A549 (cell line): ENCODE measurements around the gene TPM2. TPM values are rescaled to one million over a fixed set of nuclear protein-coding genes. Genes with fewer than 3 reads are reported as not detected.

Experiments
- ATAC-seq, 2 experiments: fragments of 200-7000 bp in 1 of 2; fragments of >200 bp in 1 of 2; cut with Nextera tagmentation in 1 of 2; cut with Tn5 transposase in 1 of 2; 3 replicates each; pipeline versions ENCODE4 v1.8.0 to v1.9.1; 2018 to 2020; ENCODE audit warnings: mild to moderate bottlenecking in 1 of 2, moderate library complexity in 1 of 2
- CTCF ChIA-PET: fragments of 300-600 bp; sonication (Branson Sonifier 250); formaldehyde crosslinking; extraction: SDS; loops from one replicate; lab custom pipeline; 2021; ENCODE audit warnings: antibody characterized with exemption, inconsistent platforms; lab: Yijun Ruan, JAX
- POLR2A ChIA-PET: fragments of 350-600 bp; formaldehyde crosslinking; extraction: SDS; loops from one replicate; lab custom pipeline; 2021; ENCODE audit warnings: antibody characterized with exemption, inconsistent platforms; lab: Yijun Ruan, JAX
- DNase-seq, 2 experiments: peaks; one replicate each; pipeline versions ENCODE4 v3.0.0 to v3.0.0-alpha.2; 2011 to 2016; ENCODE audit warnings: low read depth in 1 of 2, low spot score in 1 of 2
- FAIRE-seq: peaks from 2 replicates; lab custom pipeline; 2011; peaks lifted over from hg19 to GRCh38; lab: Jason Lieb, UNC
- H3K27ac ChIP-seq, 2 experiments: fragments of >200 bp; sonication (Bioruptor Twin); formaldehyde crosslinking; 3 replicates each; pipeline ENCODE4 v1.5.1; 2016 to 2017
- H3K4me1 ChIP-seq: fragments of >200 bp; sonication (Bioruptor Twin); formaldehyde crosslinking; 3 replicates; pipeline ENCODE4 v1.6.1; 2016
- H3K4me2 ChIP-seq: fragments of >200 bp; sonication (Bioruptor Twin); formaldehyde crosslinking; 3 replicates; pipeline ENCODE4 v1.6.1; 2016
- H3K4me3 ChIP-seq: fragments of >200 bp; sonication (Bioruptor Twin); formaldehyde crosslinking; 3 replicates; pipeline ENCODE4 v1.5.1; 2016
- H3K9me3 ChIP-seq: fragments of >200 bp; sonication (Bioruptor Twin); formaldehyde crosslinking; 3 replicates; pipeline ENCODE4 v1.6.1; 2016
- CBX8 ChIP-seq: fragments of 200-600 bp; sonication (generic); IDR thresholded peaks from 2 replicates; pipeline ENCODE4 v1.6.1; 2016
- ESRRA ChIP-seq: fragments of 150-350 bp; IDR thresholded peaks from 2 replicates; pipeline ENCODE4 v1.6.1; 2014; ENCODE audit warnings: mild to moderate bottlenecking, low read length, borderline replicate concordance
- FOSB ChIP-seq: fragments of 250-450 bp; sonication (Bioruptor Pico); IDR thresholded peaks from 2 replicates; pipeline ENCODE4 v1.5.0; 2020; ENCODE audit warnings: mild to moderate bottlenecking, moderate library complexity
- FOSL2 ChIP-seq, 2 experiments: fragments of 450-650 bp in 1 of 2; fragments of >200 bp in 1 of 2; sonication (Bioruptor Twin) in 1 of 2; formaldehyde crosslinking; IDR thresholded peaks; 2 replicates each; pipeline versions ENCODE4 v1.5.0 to v1.6.1; 2016 to 2020; ENCODE audit warnings: mild to moderate bottlenecking in 1 of 2, moderate library complexity in 1 of 2
- HES2 ChIP-seq: fragments of >200 bp; sonication (Bioruptor Twin); formaldehyde crosslinking; IDR thresholded peaks from 2 replicates; pipeline ENCODE4 v1.6.1; 2016
- HOXB5 ChIP-seq: fragments of 250-450 bp; sonication (Bioruptor Pico); IDR thresholded peaks from 2 replicates; pipeline ENCODE4 v1.5.0; 2020; ENCODE audit warnings: mild to moderate bottlenecking, moderate library complexity
- JUN ChIP-seq, 2 experiments: fragments of >200 bp; sonication (Bioruptor Twin); formaldehyde crosslinking; IDR thresholded peaks; 2 replicates in 1 of 2; 3 replicates in 1 of 2; pipeline ENCODE4 v1.6.1; 2016 to 2017
- MAFK ChIP-seq: fragments of 450-650 bp; IDR thresholded peaks from 2 replicates; pipeline ENCODE4 v1.6.1; 2014; ENCODE audit not compliant: partially characterized antibody
- MAX ChIP-seq: IDR thresholded peaks from 2 replicates; pipeline ENCODE4 v1.6.1; 2012
- MYC ChIP-seq: IDR thresholded peaks from 2 replicates; pipeline ENCODE4 v1.6.1; 2012; ENCODE audit warnings: mild to moderate bottlenecking, inconsistent platforms, low read length, improper control_type of control experiment, borderline replicate concordance
- NPAS2 ChIP-seq: fragments of 250-450 bp; sonication (Bioruptor Pico); IDR thresholded peaks from 2 replicates; pipeline ENCODE4 v1.8.0; 2022; ENCODE audit warnings: mild to moderate bottlenecking, moderate library complexity, borderline replicate concordance
- RAD21 ChIP-seq, 2 experiments: fragments of >200 bp in 1 of 2; sonication (Bioruptor Twin) in 1 of 2; formaldehyde crosslinking in 1 of 2; IDR thresholded peaks in 1 of 2; conservative IDR thresholded peaks in 1 of 2; 2 replicates in 1 of 2; 3 replicates in 1 of 2; pipeline ENCODE4 v1.6.1; 2012 to 2018; ENCODE audit warnings: inconsistent platforms in 1 of 2
- RARB ChIP-seq: fragments of 250-450 bp; sonication (Bioruptor Pico); IDR thresholded peaks from 2 replicates; pipeline ENCODE4 v1.8.0; 2021; ENCODE audit warnings: mild to moderate bottlenecking, moderate library complexity
- RNF2 ChIP-seq: fragments of 200-600 bp; sonication (generic); IDR thresholded peaks from 2 replicates; pipeline ENCODE4 v1.6.1; 2016; ENCODE audit warnings: low read depth, mild to moderate bottlenecking, antibody characterized with exemption, moderate library complexity, borderline replicate concordance
- SREBF2 ChIP-seq: fragments of 450-650 bp; IDR thresholded peaks from 2 replicates; pipeline ENCODE4 v1.6.1; 2014; ENCODE audit warnings: mild to moderate bottlenecking, moderate library complexity
- TFCP2L1 ChIP-seq: fragments of 250-450 bp; sonication (Bioruptor Pico); IDR thresholded peaks from 2 replicates; pipeline ENCODE4 v1.5.0; 2021; ENCODE audit warnings: mild to moderate bottlenecking
- TP53 ChIP-seq: fragments of 250-450 bp; sonication (Bioruptor Pico); IDR thresholded peaks from 2 replicates; pipeline ENCODE4 v1.5.0; 2021; ENCODE audit warnings: mild to moderate bottlenecking, moderate library complexity
- ZSCAN20 ChIP-seq: fragments of 250-450 bp; sonication (Bioruptor Pico); IDR thresholded peaks from 2 replicates; pipeline ENCODE4 v1.8.0; 2022; ENCODE audit warnings: mild to moderate bottlenecking, moderate library complexity
- WGBS: methylation state at CpG from one replicate; pipeline ENCODE4 v1.1.6; 2017; ENCODE audit errors: missing lambda C conversion rate; 5-methylcytosine and 5-hydroxymethylcytosine counted together
- polyA plus RNA-seq, 4 experiments: library from polyadenylated mRNA; depleted of rRNA in 3 of 4; stranded (reverse); fragments of >200 nt; fragmentation: RNase III in 1 of 4; extraction: RNeasy Plus Mini Kit Qiagen cat#74134 plus additional on column Dnase treatment in 1 of 4; gene quantifications; 2 replicates in 3 of 4; 3 replicates in 1 of 4; pipeline ENCODE4 v1.2.3, GENCODE V29; 2011 to 2017
- TF ChIP-seq, protein P1 (sequence below): IDR thresholded peaks from 2 replicates; pipeline ENCODE4 v1.6.1; 2012; ENCODE audit warnings: low read depth, borderline replicate concordance
- TF ChIP-seq, protein P2 (sequence below): fragments of 250-450 bp; sonication (Bioruptor Pico); IDR thresholded peaks from 2 replicates; pipeline ENCODE4 v1.5.0; 2020; ENCODE audit warnings: low read depth, mild to moderate bottlenecking, moderate library complexity
- TF ChIP-seq, protein P3 (sequence below): fragments of 250-450 bp; sonication (Bioruptor Pico); IDR thresholded peaks from 2 replicates; pipeline ENCODE4 v1.5.0; 2021; ENCODE audit warnings: mild to moderate bottlenecking, moderate library complexity, borderline replicate concordance
- TF ChIP-seq, protein P4 (sequence below): fragments of >200 bp; sonication (Bioruptor Twin); formaldehyde crosslinking; IDR thresholded peaks from 3 replicates; pipeline ENCODE4 v1.5.1; 2016
- TF ChIP-seq, protein P5 (sequence below): fragments of 450-650 bp; IDR thresholded peaks from 2 replicates; pipeline ENCODE4 v1.6.1; 2014; ENCODE audit warnings: antibody characterized with exemption

TPM2 gene
- polyA plus RNA-seq, 2 of the 4 experiments (the other 2 are of a cell fraction) = 281 to 956 TPM

DNA sequence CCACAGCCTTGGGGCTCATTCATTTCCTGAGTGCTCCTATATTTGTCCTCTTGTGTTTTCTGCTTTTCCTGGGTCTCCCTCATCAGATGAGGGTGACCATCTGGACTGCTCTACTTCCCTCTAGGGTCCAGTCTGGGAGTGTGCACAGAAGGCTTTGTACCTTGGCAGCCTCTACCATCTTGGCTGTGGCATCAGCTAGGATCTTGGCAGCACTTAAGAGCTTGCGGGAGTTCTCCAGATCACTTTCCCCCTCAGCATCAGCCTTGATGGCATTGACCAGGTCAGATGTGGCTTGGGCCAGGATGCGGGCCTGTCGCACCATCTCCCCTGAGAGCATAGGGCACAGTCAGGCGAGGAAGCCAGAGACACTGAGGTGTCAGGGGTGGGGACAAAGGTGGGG, 26.5 kb upstream of the TPM2 start:
- DNase-seq (peak in 1 of 2 experiments; percentile 37), ATAC-seq (peak; percentile 51 to 64; a peak in 4 of 6 replicates), FAIRE-seq (no peak)
- H3K9me3 ChIP-seq = no peaks in the 10 kb centered on the region
- ChIA-PET CTCF (interaction anchor here (2.4 to 32.5 kb wide), 3 partner anchors 2 to 56 kb away, joined by 7 to 758 read pairs (median 758); partner anchors contain the start of genes CREB3, TLN1 and TPM2), POLR2A (interaction anchor here (0.9 to 1.2 kb wide), 2 partner anchors 16 to 20 kb away, joined by 3 to 4 read pairs; partner anchors contain the start of gene CREB3)
- WGBS = 100% methylated on average over 3 of the region's 4 CpGs
- H3K4me1 ChIP-seq = no peaks in the 10 kb centered on the region
- TF ChIP-seq MYC (no peak), NPAS2 (no peak), HOXB5 (CRISPR knock-in tag) (no peak), ESRRA (no peak), RAD21 (conservative IDR thresholded peaks at IDR 0.05 in 1 of 2, IDR thresholded peaks at IDR 0.05 in 1 of 2) (peak in 1 of 2 experiments; percentile 17; a peak in 1 of 5 replicates), FOSL2 (IDR thresholded peaks at IDR 0.05) (no peak), FOSL2 (CRISPR knock-in tag; IDR thresholded peaks at IDR 0.05) (no peak)
- no peak overlapping the region for H3K4me2 ChIP-seq
- no peak overlapping the region for H3K4me3 ChIP-seq
- no peak overlapping the region for H3K27ac ChIP-seq

- Histone ChIP-seq H3K4me3 (no peak overlapping the region), H3K4me1 (no peaks in the 10 kb centered on the region), H3K27ac (no peak overlapping the region), H3K4me2 (no peak overlapping the region), H3K9me3 (no peaks in the 10 kb centered on the region)
- ChIA-PET CTCF (interaction anchor here (1.1 to 32.5 kb wide), 6 partner anchors 3 to 54 kb away, joined by 4 to 758 read pairs (median 6); partner anchors contain the start of genes CREB3, TLN1 and TPM2), POLR2A (interaction anchor here (0.6 to 1.2 kb wide), 4 partner anchors 13 to 1861 kb away, joined by 3 to 5 read pairs (median 4); partner anchors contain the start of genes ARHGEF39, CREB3 and TLN1)
- TF ChIP-seq FOSB (CRISPR knock-in tag) = no peak
- TF ChIP-seq, protein P1, sequence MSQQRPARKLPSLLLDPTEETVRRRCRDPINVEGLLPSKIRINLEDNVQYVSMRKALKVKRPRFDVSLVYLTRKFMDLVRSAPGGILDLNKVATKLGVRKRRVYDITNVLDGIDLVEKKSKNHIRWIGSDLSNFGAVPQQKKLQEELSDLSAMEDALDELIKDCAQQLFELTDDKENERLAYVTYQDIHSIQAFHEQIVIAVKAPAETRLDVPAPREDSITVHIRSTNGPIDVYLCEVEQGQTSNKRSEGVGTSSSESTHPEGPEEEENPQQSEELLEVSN = no peak
- TF ChIP-seq MAX = no peak
- TF ChIP-seq TP53 (CRISPR knock-in tag) = no peak
- no peak for TF ChIP-seq ZSCAN20 (CRISPR knock-in tag)
- TF ChIP-seq RNF2 = no peak
- TF ChIP-seq, protein P2, sequence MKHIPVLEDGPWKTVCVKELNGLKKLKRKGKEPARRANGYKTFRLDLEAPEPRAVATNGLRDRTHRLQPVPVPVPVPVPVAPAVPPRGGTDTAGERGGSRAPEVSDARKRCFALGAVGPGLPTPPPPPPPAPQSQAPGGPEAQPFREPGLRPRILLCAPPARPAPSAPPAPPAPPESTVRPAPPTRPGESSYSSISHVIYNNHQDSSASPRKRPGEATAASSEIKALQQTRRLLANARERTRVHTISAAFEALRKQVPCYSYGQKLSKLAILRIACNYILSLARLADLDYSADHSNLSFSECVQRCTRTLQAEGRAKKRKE = no peak
- TF ChIP-seq, protein P3, sequence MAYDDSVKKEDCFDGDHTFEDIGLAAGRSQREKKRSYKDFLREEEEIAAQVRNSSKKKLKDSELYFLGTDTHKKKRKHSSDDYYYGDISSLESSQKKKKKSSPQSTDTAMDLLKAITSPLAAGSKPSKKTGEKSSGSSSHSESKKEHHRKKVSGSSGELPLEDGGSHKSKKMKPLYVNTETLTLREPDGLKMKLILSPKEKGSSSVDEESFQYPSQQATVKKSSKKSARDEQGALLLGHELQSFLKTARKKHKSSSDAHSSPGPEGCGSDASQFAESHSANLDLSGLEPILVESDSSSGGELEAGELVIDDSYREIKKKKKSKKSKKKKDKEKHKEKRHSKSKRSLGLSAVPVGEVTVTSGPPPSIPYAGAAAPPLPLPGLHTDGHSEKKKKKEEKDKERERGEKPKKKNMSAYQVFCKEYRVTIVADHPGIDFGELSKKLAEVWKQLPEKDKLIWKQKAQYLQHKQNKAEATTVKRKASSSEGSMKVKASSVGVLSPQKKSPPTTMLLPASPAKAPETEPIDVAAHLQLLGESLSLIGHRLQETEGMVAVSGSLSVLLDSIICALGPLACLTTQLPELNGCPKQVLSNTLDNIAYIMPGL (CRISPR knock-in tag) = no peak
- TF ChIP-seq, protein P4, sequence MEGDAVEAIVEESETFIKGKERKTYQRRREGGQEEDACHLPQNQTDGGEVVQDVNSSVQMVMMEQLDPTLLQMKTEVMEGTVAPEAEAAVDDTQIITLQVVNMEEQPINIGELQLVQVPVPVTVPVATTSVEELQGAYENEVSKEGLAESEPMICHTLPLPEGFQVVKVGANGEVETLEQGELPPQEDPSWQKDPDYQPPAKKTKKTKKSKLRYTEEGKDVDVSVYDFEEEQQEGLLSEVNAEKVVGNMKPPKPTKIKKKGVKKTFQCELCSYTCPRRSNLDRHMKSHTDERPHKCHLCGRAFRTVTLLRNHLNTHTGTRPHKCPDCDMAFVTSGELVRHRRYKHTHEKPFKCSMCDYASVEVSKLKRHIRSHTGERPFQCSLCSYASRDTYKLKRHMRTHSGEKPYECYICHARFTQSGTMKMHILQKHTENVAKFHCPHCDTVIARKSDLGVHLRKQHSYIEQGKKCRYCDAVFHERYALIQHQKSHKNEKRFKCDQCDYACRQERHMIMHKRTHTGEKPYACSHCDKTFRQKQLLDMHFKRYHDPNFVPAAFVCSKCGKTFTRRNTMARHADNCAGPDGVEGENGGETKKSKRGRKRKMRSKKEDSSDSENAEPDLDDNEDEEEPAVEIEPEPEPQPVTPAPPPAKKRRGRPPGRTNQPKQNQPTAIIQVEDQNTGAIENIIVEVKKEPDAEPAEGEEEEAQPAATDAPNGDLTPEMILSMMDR = no peak
- no peak for TF ChIP-seq TFCP2L1 (CRISPR knock-in tag)
- no peak for TF ChIP-seq MAFK
- TF ChIP-seq, protein P5, sequence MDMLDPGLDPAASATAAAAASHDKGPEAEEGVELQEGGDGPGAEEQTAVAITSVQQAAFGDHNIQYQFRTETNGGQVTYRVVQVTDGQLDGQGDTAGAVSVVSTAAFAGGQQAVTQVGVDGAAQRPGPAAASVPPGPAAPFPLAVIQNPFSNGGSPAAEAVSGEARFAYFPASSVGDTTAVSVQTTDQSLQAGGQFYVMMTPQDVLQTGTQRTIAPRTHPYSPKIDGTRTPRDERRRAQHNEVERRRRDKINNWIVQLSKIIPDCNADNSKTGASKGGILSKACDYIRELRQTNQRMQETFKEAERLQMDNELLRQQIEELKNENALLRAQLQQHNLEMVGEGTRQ = no peak
- TF ChIP-seq HES2 = no peak
- no peak for TF ChIP-seq RARB (CRISPR knock-in tag)
- TF ChIP-seq JUN (IDR thresholded peaks at IDR 0.05) = no peak
- TF ChIP-seq CBX8 = no peak
- TF ChIP-seq SREBF2 = no peak
- TF ChIP-seq RAD21 (conservative IDR thresholded peaks at IDR 0.05 in 1 of 2, IDR thresholded peaks at IDR 0.05 in 1 of 2) = no peak
- ATAC-seq (no peak), FAIRE-seq (no peak), DNase-seq (no peak)
- WGBS = 95% methylated on average over 13 of the region's 13 CpGs
Measured at GRCh38 chr9:35714579-35715252, 25.0 kb upstream of the TPM2 start.
